ENCODE data around the gene IMP4. TPM values are rescaled to one million over a fixed set of nuclear protein-coding genes. Genes with fewer than 3 reads are reported as not detected.

The IMP4 gene
- total and polyA plus RNA-seq, 2 experiments from 2014 or later: 52.4 to 56.4 TPM

- Histone ChIP-seq H2AFZ (no peak overlapping the region), H3K4me1 (ENCODE audit: insufficient read depth) (no peaks in the 10 kb centered on the region), H3K36me3 (replicated peaks; ENCODE audit: insufficient read depth, low read depth) (no peaks in the 10 kb centered on the region), H3K27ac (no peak overlapping the region), H3K4me2 (no peak overlapping the region), H4K20me1 (ENCODE audit: insufficient read depth, poor library complexity, severe bottlenecking) (no peaks in the 10 kb centered on the region), H3K27me3 (peaks cover 17% of the 10 kb centered on the region), H3K9me3 (ENCODE audit: low read depth) (no peaks in the 10 kb centered on the region), H3K9me2 (replicated peaks; ENCODE audit: insufficient read depth) (no peaks in the 10 kb centered on the region), H3K4me3 (no peak overlapping the region), H3K79me2 (no peaks in the 10 kb centered on the region)
- WGBS (ENCODE audit: low lambda C conversion rate, missing lambda C conversion rate): 95% methylated on average over 4 of the region's 4 CpGs
- no peak for TF ChIP-seq EZH2 (IDR thresholded peaks at IDR 0.05; ENCODE audit: borderline replicate concordance)
- no peak for DNase-seq (ENCODE audit: low spot score)
Observed at GRCh38 chr2:130307850-130308249, 34.8 kb upstream of the IMP4 start.

- Histone ChIP-seq H3K36me3 (replicated peaks; ENCODE audit: insufficient read depth, low read depth) (no peaks in the 10 kb centered on the region), H3K4me1 (ENCODE audit: insufficient read depth) (no peaks in the 10 kb centered on the region), H4K20me1 (ENCODE audit: insufficient read depth, poor library complexity, severe bottlenecking) (no peaks in the 10 kb centered on the region), H3K27me3 (peaks cover 10% of the 10 kb centered on the region), H3K4me3 (no peak overlapping the region), H3K4me2 (no peak overlapping the region), H3K79me2 (no peaks in the 10 kb centered on the region), H2AFZ (no peak overlapping the region), H3K9me2 (replicated peaks; ENCODE audit: insufficient read depth) (no peaks in the 10 kb centered on the region), H3K9me3 (ENCODE audit: low read depth) (no peaks in the 10 kb centered on the region), H3K27ac (no peak overlapping the region)
- TF ChIP-seq CTCF (IDR thresholded peaks at IDR 0.05; ENCODE audit: poor library complexity) (no peak), EZH2 (IDR thresholded peaks at IDR 0.05; ENCODE audit: borderline replicate concordance) (no peak), EZH2phosphoT487 (IDR thresholded peaks at IDR 0.05; ENCODE audit: low read depth, severe bottlenecking, unreplicated experiment) (no peak)
- DNase-seq (ENCODE audit: low spot score): no peak
Observed at GRCh38 chr2:130310881-130311280, 31.8 kb upstream of the IMP4 start.

- no peak overlapping the region for H3K27ac ChIP-seq
- H3K9me2 ChIP-seq (replicated peaks; ENCODE audit: insufficient read depth): no peaks in the 10 kb centered on the region
- WGBS (ENCODE audit: low lambda C conversion rate, missing lambda C conversion rate): 90% methylated on average over 12 of the region's 12 CpGs
- no peaks in the 10 kb centered on the region for H4K20me1 ChIP-seq (ENCODE audit: insufficient read depth, poor library complexity, severe bottlenecking)
- TF ChIP-seq CTCF (IDR thresholded peaks at IDR 0.05; ENCODE audit: poor library complexity) (no peak), EZH2phosphoT487 (IDR thresholded peaks at IDR 0.05; ENCODE audit: low read depth, severe bottlenecking, unreplicated experiment) (no peak), EZH2 (IDR thresholded peaks at IDR 0.05; ENCODE audit: borderline replicate concordance) (no peak)
- no peaks in the 10 kb centered on the region for H3K36me3 ChIP-seq (replicated peaks; ENCODE audit: insufficient read depth, low read depth)
- H2AFZ ChIP-seq: no peak overlapping the region
- no peaks in the 10 kb centered on the region for H3K79me2 ChIP-seq
- no peak for DNase-seq (ENCODE audit: low spot score)
- H3K9me3 ChIP-seq (ENCODE audit: low read depth): no peaks in the 10 kb centered on the region
- no peaks in the 10 kb centered on the region for H3K4me1 ChIP-seq (ENCODE audit: insufficient read depth)
- no peak overlapping the region for H3K4me2 ChIP-seq
- H3K4me3 ChIP-seq: no peak overlapping the region
- H3K27me3 ChIP-seq: peaks cover 7% of the 10 kb centered on the region
Observed at GRCh38 chr2:130313812-130314334, 28.8 kb upstream of the IMP4 start.

GRCh38 chr2:130314377-130314776 is 28.3 kb upstream of the IMP4 start:
- WGBS (ENCODE audit: low lambda C conversion rate, missing lambda C conversion rate): 93% methylated on average over 3 of the region's 3 CpGs
- Histone ChIP-seq H3K27me3 (peaks cover 4% of the 10 kb centered on the region), H3K4me1 (ENCODE audit: insufficient read depth) (no peaks in the 10 kb centered on the region), H3K9me2 (replicated peaks; ENCODE audit: insufficient read depth) (no peaks in the 10 kb centered on the region), H3K36me3 (replicated peaks; ENCODE audit: insufficient read depth, low read depth) (no peaks in the 10 kb centered on the region), H4K20me1 (ENCODE audit: insufficient read depth, poor library complexity, severe bottlenecking) (no peaks in the 10 kb centered on the region), H3K9me3 (ENCODE audit: low read depth) (no peaks in the 10 kb centered on the region), H3K4me3 (no peak overlapping the region), H3K4me2 (no peak overlapping the region), H2AFZ (no peak overlapping the region), H3K27ac (no peak overlapping the region), H3K79me2 (no peaks in the 10 kb centered on the region)
- TF ChIP-seq CTCF (IDR thresholded peaks at IDR 0.05; ENCODE audit: poor library complexity): no peak
- no peak for DNase-seq (ENCODE audit: low spot score)

Data from hepatocyte (in vitro differentiated cells).